ENCODE data around the gene NBAS. TPM values are rescaled to one million over a fixed set of nuclear protein-coding genes. Genes with fewer than 3 reads are reported as not detected.

NBAS gene
- total and polyA plus RNA-seq, 2 of the 4 experiments (the other 2 are of a cell fraction), result 22.3 to 105 TPM

DNA sequence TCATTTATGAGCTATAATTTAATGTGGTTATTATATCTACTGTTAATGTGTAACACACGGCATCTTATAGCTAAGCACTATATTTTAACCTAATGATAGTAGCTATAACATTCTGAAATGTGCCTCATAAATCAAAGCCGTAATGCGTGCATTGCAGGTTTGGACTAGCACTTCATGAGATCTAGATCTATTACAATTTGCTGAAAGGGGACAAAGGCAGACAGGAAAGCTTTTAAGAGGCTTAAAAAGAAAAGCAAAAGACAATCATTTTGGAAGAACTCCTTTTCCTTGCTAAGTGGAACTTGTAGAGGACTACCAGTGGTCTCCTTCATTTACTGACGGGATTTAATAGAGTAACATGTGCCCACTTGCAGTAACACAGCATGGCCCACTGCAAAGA is 213.1 kb downstream of the NBAS start:
- no CpG with 5 or more reads among the region's 4 CpGs for WGBS, 2 experiments (ENCODE audit: extremely low coverage in 2 of 2, insufficient read length in 1 of 2)
- CTCF ChIA-PET, result interaction anchor here (1.2 kb wide), 1 partner anchor 10 kb away, joined by 4 read pairs; no protein-coding TSS in a partner anchor
- H4K91ac ChIP-seq (ENCODE audit: insufficient read depth, low read depth, low read length), result no peak overlapping the region
- POLR2A ChIA-PET (ENCODE audit: unreplicated experiment), result no interaction called here
- in situ Hi-C loops (cut with MboI; ENCODE audit: low sequenced_read_pairs) (no loop called here), intact Hi-C loops (cut with micrococcal nuclease) (loop anchor here (5.0 kb wide), 1 partner anchor 41 kb away; no protein-coding TSS in a partner anchor), dilution Hi-C loops (cut with HindIII; ENCODE audit: low sequenced_read_pairs, unreplicated experiment) (no loop called here)
- no peak overlapping the region for H2BK15ac ChIP-seq (ENCODE audit: low read depth, low read length)
- no peak overlapping the region for H2AFZ ChIP-seq (replicated peaks; ENCODE audit: low read length, poor library complexity)
- H3K14ac ChIP-seq (replicated peaks; ENCODE audit: low read depth, low read length), result no peak overlapping the region
- H4K20me1 ChIP-seq (ENCODE audit: insufficient read depth, low read length), result no peaks in the 10 kb centered on the region
- H3K4me1 ChIP-seq (ENCODE audit: control insufficient read depth, insufficient read depth, low read length), result no peaks in the 10 kb centered on the region
- H3K79me1 ChIP-seq (ENCODE audit: low read depth in 1 of 2, low read length in 2 of 2), result peaks cover 4 to 8% of the 10 kb centered on the region in 2 experiments; a peak in 2 of 4 replicates
- H3K4me2 ChIP-seq (ENCODE audit: low read depth, low read length), result no peak overlapping the region
- no peak overlapping the region for H3K23ac ChIP-seq (ENCODE audit: low read depth, low read length)
- H3K36me3 ChIP-seq (ENCODE audit: control insufficient read depth, insufficient read depth, low read length), result peaks cover 8% of the 10 kb centered on the region
- no peak overlapping the region for H2BK5ac ChIP-seq (ENCODE audit: low read depth, low read length, poor library complexity, severe bottlenecking)
- no peak overlapping the region for H3K18ac ChIP-seq (ENCODE audit: low read depth, low read length)
- no peak overlapping the region for H4K5ac ChIP-seq (ENCODE audit: low read depth, low read length)
- H3K27me3 ChIP-seq (ENCODE audit: control insufficient read depth, insufficient read depth, low read length), result no peaks in the 10 kb centered on the region
- H2AK5ac ChIP-seq (ENCODE audit: low read depth, low read length), result no peak overlapping the region
- H3K9me3 ChIP-seq (ENCODE audit: control insufficient read depth, insufficient read depth, low read length), result peaks cover 2% of the 10 kb centered on the region; the same call in 1 of the 2 replicates
- H3K27ac ChIP-seq (ENCODE audit: insufficient read depth, low read length), result no peak overlapping the region
- DNase-seq (no peak), ATAC-seq (ENCODE audit: low read depth) (no peak)
- no peak overlapping the region for H3K56ac ChIP-seq (ENCODE audit: extremely low read depth, insufficient read depth, low read length)
- no peak overlapping the region for H2BK20ac ChIP-seq (ENCODE audit: low read depth, low read length)
- no TSS peak for BruUV-seq (replicated peaks)
- H3K4ac ChIP-seq (ENCODE audit: low read depth, low read length), result no peak overlapping the region
- H3K9me1 ChIP-seq (ENCODE audit: insufficient read depth, low read length), result peaks cover 3% of the 10 kb centered on the region; the same call in 1 of the 2 replicates
- no peak overlapping the region for H2AK9ac ChIP-seq (replicated peaks; ENCODE audit: low read depth, low read length, poor library complexity)
- no peak for TF ChIP-seq POLR2A (IDR thresholded peaks at IDR 0.05; ENCODE audit: low read depth, low read length)
- no peak overlapping the region for H4K8ac ChIP-seq (ENCODE audit: low read depth in 2 of 2, low read length in 2 of 2)
- H2BK120ac ChIP-seq (ENCODE audit: low read depth, low read length), result no peak overlapping the region
- no peak overlapping the region for H3K9ac ChIP-seq (ENCODE audit: low read depth, low read length)
- no peak overlapping the region for H3K4me3 ChIP-seq (ENCODE audit: insufficient read depth, low read depth, low read length)

All from IMR-90 (cell line).